ENCODE results near the gene ZNF668. TPM values are rescaled to one million over a fixed set of nuclear protein-coding genes. Genes with fewer than 3 reads are reported as not detected.

The ZNF668 gene
- total RNA-seq, 1 experiment from 2014 or later = 16.8 TPM

DNA sequence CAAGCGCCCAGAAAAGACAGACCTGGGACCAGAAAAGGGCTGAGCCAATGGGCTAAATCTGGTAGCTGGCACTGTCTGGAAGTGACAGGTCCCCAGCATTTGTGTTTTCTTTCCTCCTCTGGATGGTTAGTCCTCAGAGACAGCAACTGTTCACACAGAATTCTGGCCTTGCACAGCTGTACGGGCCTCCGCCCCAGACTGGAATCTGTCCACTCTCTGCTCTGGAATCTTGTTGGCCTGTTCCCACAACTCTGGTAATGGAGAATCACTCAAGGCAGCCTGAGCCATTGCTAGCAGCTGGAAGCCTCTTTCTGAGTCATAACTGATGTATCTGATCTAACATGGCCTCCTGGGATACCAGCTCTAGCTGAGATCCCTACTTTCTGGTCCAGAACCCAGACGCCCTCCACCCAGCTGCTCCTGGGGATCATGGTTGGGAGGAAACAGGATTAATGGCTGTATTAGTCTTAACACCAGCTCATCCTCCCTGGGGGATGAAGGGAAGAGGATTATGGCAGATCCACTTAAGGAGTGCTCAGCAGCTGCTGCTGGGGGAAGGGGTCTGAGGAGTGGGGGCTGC is 9.1 kb downstream of the ZNF668 start:
- RAD21 ChIA-PET (ENCODE audit: low non-redundant PET in 1 of 2, low total read pairs in 2 of 2, uncharacterized antibody in 2 of 2, unreplicated experiment in 2 of 2) = no interaction called here
- no peak overlapping the region for H2AFZ ChIP-seq (ENCODE audit: low read depth, low read length, poor library complexity, severe bottlenecking)
- peak overlapping the region; percentile 8; the same call in 1 of the 2 replicates for H3K27ac ChIP-seq (ENCODE audit: low read depth, low read length)
- peaks cover 0 to 10% of the 10 kb centered on the region in 2 experiments; a peak in 2 of 4 replicates for H3K4me1 ChIP-seq (ENCODE audit: control insufficient read depth in 1 of 2, insufficient read depth in 2 of 2, low read length in 2 of 2)
- no peak overlapping the region for H3K9ac ChIP-seq (ENCODE audit: low read length)
- TF ChIP-seq, protein P1, sequence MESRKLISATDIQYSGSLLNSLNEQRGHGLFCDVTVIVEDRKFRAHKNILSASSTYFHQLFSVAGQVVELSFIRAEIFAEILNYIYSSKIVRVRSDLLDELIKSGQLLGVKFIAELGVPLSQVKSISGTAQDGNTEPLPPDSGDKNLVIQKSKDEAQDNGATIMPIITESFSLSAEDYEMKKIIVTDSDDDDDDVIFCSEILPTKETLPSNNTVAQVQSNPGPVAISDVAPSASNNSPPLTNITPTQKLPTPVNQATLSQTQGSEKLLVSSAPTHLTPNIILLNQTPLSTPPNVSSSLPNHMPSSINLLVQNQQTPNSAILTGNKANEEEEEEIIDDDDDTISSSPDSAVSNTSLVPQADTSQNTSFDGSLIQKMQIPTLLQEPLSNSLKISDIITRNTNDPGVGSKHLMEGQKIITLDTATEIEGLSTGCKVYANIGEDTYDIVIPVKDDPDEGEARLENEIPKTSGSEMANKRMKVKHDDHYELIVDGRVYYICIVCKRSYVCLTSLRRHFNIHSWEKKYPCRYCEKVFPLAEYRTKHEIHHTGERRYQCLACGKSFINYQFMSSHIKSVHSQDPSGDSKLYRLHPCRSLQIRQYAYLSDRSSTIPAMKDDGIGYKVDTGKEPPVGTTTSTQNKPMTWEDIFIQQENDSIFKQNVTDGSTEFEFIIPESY (IDR thresholded peaks at IDR 0.05; ENCODE audit: extremely low read depth, insufficient replicate concordance, low read length) = no peak
- no peak for TF ChIP-seq YY1 (IDR thresholded peaks at IDR 0.05; ENCODE audit: extremely low read depth, insufficient replicate concordance, low read depth, low read length)
- no peak for TF ChIP-seq POLR2AphosphoS5 (IDR thresholded peaks at IDR 0.05; ENCODE audit: low read depth, low read length)
- no peak for TF ChIP-seq MAX (IDR thresholded peaks at IDR 0.05)
- TF ChIP-seq ATF3 (IDR thresholded peaks at IDR 0.05) = no peak
- TF ChIP-seq EZH2phosphoT487 (IDR thresholded peaks at IDR 0.05; ENCODE audit: borderline replicate concordance) = no peak
- no peak for TF ChIP-seq SIN3A (IDR thresholded peaks at IDR 0.05; ENCODE audit: low read depth)
- no peak for TF ChIP-seq TCF7L2 (IDR thresholded peaks at IDR 0.05; ENCODE audit: borderline replicate concordance, extremely low read depth, insufficient read depth, insufficient read length)
- TF ChIP-seq EZH2 (IDR thresholded peaks at IDR 0.05) = no peak
- no peak for TF ChIP-seq ZFX (IDR thresholded peaks at IDR 0.05)
- no peak for TF ChIP-seq FOSL1 (IDR thresholded peaks at IDR 0.05; ENCODE audit: low read depth)
- no peak for TF ChIP-seq ELF1 (IDR thresholded peaks at IDR 0.05; ENCODE audit: borderline replicate concordance, low read depth)
- TF ChIP-seq EGR1 (IDR thresholded peaks at IDR 0.05; ENCODE audit: low read depth) = no peak
- no peak for TF ChIP-seq POLR2A (IDR thresholded peaks at IDR 0.05; ENCODE audit: borderline replicate concordance, extremely low read depth, insufficient read depth, insufficient read length)
- TF ChIP-seq CBX3 (IDR thresholded peaks at IDR 0.05; ENCODE audit: low read depth) = no peak
- TF ChIP-seq, protein P2, sequence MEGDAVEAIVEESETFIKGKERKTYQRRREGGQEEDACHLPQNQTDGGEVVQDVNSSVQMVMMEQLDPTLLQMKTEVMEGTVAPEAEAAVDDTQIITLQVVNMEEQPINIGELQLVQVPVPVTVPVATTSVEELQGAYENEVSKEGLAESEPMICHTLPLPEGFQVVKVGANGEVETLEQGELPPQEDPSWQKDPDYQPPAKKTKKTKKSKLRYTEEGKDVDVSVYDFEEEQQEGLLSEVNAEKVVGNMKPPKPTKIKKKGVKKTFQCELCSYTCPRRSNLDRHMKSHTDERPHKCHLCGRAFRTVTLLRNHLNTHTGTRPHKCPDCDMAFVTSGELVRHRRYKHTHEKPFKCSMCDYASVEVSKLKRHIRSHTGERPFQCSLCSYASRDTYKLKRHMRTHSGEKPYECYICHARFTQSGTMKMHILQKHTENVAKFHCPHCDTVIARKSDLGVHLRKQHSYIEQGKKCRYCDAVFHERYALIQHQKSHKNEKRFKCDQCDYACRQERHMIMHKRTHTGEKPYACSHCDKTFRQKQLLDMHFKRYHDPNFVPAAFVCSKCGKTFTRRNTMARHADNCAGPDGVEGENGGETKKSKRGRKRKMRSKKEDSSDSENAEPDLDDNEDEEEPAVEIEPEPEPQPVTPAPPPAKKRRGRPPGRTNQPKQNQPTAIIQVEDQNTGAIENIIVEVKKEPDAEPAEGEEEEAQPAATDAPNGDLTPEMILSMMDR (IDR thresholded peaks at IDR 0.05 in 2 of 3, conservative IDR thresholded peaks at IDR 0.05 in 1 of 3; ENCODE audit: borderline replicate concordance in 1 of 3, insufficient read depth in 1 of 3, low read depth in 2 of 3, low read length in 2 of 3) = no peak
- no peak for TF ChIP-seq SRF (IDR thresholded peaks at IDR 0.05; ENCODE audit: low read depth)
- peak overlapping the region; percentile 48 for H3K4me2 ChIP-seq (ENCODE audit: low read length)
- BruUV-seq (replicated peaks) = no TSS peak
- CTCF ChIA-PET = no interaction called here
- POLR2A ChIA-PET = no interaction called here
- H3K36me3 ChIP-seq (ENCODE audit: control insufficient read depth in 1 of 2, insufficient read depth in 2 of 2, low read length in 2 of 2) = peaks cover 2 to 19% of the 10 kb centered on the region in 2 experiments; a peak in 2 of 4 replicates
- H4K20me1 ChIP-seq (ENCODE audit: insufficient read depth) = no peaks in the 10 kb centered on the region
- H3K4me3 ChIP-seq (replicated peaks in 1 of 2; ENCODE audit: low read depth in 1 of 2, low read length in 2 of 2) = no peak overlapping the region
- ATAC-seq (peak; percentile 33; the same call in 1 of the 2 replicates), DNase-seq (ENCODE audit: low read depth, low spot score) (no peak)
- no peaks in the 10 kb centered on the region for H3K27me3 ChIP-seq (ENCODE audit: insufficient read depth, low read length)
- H3K9me3 ChIP-seq (ENCODE audit: control insufficient read depth in 1 of 2, insufficient read depth in 1 of 2, low read depth in 1 of 2, low read length in 2 of 2) = no peaks in the 10 kb centered on the region
- H3K79me2 ChIP-seq (ENCODE audit: insufficient read depth, low read length) = peaks cover 48% of the 10 kb centered on the region
- no peaks in the 10 kb centered on the region for H3K9me2 ChIP-seq (ENCODE audit: insufficient read depth)
- intact Hi-C loops (cut with micrococcal nuclease) = no loop called here
